ENCODE results near the gene NAA16.
"Not testable (repeated sequence)": the region's sequence is repeated elsewhere in the genome, so short reads cannot be mapped to it uniquely, and the experiment has no call there.

Gene NAA16

DNA sequence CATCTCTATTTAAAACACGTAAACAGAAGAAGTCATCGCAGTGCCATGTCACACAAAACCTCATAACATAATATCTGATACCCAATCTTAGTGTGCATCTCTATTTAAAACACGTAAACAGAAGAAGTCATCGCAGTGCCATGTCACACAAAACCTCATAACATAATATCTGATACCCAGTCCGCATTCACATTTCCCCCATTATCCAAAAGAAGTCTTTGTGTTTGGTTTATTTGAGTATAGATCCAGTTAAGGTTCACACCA, 45.2 kb downstream of the NAA16 start:
- DNase-seq (ENCODE audit: low spot score) = not testable (repeated sequence)

DNA sequence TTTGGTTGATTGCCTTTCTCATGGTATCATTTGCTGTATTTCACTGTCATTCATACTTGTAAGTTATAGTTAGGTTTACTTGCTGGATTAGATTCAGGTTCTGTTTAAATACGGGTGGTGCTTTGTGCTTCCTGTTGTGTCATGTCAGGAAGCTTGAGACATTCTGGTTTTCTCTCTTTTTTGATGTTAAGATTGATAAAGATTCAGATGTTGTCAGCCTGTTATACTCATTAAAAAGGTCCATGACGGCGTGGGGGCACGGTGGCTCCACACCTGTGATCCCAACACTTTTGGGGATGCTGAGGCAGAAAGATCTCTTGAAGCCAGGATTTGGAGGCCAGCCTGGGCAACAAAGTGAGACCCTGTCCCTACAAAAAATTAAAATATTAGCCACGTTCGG, 45.7 kb downstream of the NAA16 start:
- DNase-seq (ENCODE audit: low spot score) = no peak

DNA sequence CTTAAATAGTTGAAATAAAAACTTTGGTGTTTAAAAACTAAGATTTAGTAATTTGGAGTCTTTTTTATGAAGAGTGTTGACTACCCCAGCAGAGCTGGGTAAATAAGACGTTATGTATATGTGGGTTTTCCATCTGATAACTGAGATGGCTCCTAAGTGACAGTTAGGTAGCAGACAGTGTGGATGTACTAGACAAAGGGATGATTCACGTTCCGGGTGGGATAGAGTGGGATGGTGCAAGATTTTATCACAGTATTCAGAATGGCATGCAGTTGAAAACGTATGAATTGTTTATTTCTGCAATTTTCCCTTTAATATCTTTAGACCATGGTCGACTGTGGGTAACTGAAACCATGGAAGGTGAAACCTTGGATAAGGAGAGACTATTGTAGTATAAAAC, 50.4 kb downstream of the NAA16 start:
- no peak for DNase-seq (ENCODE audit: low spot score)

DNA sequence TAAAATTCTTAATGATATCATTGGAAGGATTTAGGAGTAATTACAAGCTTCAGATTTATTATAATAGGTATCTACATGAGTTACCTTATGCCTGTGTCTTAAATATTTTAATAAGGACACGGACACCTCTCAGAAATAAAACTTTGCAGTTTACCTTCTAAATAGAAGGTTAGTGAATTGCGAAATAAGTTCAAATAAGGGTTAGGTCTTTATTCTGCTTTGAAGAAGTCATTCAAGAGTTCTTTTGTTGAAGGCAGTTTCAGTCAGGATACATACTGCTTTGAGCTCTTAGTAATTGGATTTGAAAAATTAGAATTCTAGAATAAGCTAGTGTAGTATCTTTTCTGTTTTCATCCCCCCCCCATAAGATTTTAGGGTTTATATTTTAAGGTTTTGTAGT, 53.0 kb downstream of the NAA16 start:
- no peak for DNase-seq (ENCODE audit: low spot score)

DNA sequence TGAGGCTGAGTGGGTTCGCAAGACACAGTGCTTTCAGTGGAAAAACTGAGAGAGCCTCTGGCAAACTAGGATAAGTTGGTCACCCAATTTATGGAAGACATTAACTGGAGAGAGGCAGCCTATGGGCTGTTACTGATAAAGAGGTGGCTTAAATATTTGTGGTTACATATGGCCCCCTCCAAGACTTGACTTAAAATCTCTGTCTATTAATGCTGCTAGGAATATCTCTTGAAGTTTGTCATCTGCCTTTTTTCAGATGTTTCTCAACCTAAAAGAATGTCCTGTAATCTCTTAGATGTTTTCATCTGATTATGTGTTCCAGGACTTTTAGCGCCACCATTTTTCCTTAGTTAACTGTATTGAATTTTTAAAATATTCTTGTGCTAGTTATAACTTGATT, 54.6 kb downstream of the NAA16 start:
- no peak for DNase-seq (ENCODE audit: low spot score)

DNA sequence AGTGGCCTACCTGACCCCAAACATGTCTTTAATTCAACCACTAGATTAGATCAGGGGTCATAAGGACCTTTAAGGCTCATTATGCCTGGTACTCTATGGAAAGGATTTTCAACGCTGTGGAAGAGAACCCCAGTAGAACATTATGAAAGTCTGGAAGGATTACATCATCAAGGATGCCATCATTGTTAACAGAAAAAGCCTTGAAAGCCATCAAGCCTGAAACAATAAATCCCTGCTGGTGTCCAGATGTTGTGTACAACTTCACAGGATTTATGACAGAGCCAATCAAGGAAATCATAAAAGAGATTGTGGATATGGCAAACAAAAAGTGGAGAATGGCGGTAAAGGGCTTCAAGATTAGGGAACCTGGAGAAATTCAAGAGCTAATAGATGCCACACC, 59.7 kb downstream of the NAA16 start:
- DNase-seq (ENCODE audit: low spot score) = no peak

DNA sequence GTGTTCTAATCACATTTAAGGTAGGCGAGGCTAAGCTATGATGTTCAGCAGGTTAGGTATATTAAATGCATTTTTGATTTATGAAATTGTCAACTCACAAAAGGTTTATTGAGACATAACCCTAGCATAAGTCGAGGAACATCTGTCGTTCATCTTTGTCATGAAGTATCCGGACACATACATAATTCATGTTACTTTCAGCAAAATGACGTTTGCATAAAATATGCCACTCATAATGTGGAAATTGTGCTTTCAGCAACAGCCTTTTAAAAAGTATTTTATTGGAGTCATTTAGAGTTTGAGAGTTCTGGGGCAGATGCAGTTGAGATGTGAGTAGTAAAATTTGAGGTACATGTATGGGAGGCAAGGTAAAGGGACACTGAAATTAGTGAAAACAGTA, 66.4 kb downstream of the NAA16 start:
- no peak for DNase-seq (ENCODE audit: low spot score)

DNA sequence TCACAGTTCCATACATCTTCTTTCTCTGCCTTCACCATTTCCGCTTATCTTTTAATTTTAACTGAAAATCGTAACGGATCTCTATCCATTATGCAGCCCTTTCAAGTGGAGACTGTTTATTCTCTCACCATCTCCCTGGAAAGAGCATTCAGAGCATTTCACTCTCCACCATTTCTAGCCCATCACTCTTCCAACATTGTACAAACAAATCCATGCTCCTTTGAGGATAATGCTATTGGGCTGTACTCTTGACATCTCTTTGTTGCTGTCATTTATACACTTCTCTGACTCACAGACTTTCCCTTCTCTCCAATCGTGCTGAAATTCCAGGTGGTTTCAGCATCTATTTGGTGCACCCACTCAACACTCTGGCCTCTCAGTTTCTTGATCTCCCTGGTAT, 71.4 kb downstream of the NAA16 start:
- no peak for DNase-seq (ENCODE audit: low spot score)

DNA sequence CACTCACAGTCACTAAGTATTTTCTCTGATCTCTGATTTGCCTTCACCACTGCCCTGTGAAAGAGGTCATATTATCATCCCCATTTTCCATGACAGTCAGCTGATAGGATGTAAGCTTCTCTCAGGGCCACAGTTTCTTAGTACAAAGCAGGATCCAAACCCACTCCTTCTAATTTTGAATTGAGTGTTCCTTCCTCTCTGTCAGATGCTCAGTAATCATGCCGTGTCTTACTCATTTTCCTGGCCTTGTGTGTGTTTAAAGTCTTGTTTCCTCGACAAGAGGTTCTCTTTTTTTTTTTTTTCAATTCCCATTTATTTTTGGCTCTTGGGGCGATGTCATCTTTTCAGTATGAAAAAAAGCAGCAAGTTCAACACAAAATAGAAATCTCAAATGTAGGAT, 72.3 kb downstream of the NAA16 start:
- no peak for DNase-seq (ENCODE audit: low spot score)

DNA sequence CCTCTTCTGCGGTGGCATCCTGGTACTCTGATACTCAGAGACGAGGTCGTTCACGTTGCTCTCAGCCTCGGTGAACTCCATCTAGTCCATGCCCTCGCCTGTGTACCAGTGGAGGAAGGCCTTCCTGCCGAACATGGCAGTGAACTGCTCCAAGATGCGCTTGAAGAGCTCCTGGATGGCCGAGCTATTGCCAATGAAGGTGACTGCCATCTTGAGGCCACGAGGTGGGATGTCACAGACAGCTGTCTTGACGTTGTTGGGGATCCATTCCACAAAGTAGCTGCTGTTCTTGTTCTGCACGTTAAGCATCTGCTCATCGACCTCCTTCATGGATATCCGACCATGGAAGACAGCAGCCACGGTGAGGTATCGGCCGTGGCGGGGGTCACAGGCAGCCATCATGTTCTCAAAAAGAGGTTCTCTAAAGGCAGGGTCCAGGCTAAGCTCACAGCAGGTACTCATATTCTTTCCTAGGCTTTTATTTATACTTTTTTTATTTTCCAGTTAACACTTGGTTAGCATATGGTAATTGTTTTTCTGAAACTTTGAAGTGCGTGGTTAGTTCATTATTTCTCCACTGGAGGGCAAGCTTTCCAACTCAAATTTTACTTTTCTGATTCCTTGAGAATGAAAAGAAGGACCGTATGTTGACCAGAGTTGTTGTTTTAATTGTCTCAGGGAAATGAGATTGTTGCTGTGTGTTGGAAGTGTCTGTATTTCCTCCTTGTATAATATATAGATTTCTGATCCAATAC, 73.9 kb downstream of the NAA16 start:
- no peak for DNase-seq (ENCODE audit: low spot score)

DNA sequence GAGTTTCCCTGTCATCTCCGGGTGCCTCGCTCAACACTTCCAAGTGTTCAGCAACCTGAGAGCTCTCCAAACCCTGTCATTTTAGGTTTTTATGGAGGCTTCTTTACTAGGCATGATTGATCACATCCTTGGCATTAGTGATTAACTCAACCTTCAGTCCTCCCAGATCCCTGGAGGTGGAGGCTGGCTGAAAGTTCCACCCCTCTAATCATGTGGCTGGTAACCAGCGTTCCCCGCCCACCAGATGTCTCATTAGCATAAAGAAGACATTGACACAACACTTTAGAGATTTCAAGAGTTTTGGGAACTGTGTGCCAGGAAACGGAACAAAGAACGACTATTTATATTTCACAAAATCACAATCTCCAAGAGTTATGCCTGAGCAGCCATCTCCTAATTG, 75.1 kb downstream of the NAA16 start:
- DNase-seq (ENCODE audit: low spot score) = no peak

DNA sequence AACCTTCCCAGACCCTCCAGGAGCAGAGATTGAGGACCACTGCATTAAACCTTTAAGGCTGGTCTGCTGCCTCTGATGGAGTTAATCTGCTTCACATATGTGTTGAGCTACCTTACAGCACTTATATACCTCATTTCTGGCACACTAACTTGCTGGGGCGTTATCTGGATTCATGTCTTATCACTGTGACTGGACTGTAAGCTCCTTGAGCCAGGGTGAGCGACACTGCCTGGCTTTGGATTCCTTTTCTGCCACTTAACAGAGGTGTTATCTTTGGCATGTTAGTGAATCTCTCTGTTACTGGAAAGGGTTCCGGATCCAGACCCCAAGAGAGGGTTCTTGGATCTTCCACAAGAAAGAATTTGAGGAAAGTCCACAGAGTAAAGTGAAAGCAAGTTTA, 76.5 kb downstream of the NAA16 start:
- DNase-seq (ENCODE audit: low spot score) = no peak

DNA sequence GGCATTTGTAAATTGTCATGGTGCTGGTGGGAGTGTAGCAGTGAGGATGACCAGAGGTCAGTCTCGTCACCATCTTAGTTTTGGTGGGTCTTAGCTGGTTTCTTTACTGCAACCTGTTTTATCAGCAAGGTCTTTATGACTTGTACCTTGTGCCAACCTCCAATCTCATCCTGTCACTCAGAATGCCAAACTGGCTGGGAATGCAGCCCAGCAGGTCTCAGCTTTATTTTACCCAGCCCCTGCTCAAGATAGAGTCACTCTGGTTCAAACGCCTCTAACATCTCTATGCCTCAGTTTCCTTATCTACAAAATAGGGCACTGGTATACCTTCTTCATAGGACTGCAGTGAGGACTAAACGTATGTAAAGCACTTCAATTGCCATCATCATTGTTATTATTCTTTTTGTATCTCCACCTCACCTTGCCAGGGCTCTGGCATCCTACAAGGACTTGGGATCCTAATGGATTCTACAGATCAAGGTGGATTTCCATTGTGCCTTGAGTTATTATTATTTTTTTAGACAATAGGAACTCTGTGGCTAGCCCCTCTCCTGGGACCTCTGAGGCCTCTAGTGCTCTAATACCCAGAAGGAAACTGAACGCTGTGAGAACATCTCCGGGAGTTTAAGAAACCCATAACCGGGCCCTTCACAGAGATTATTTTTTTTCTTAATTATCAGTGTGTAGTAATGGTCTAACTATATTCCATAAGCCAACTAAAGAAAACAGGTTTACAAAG, 77.2 kb downstream of the NAA16 start:
- DNase-seq (ENCODE audit: low spot score) = no peak

DNA sequence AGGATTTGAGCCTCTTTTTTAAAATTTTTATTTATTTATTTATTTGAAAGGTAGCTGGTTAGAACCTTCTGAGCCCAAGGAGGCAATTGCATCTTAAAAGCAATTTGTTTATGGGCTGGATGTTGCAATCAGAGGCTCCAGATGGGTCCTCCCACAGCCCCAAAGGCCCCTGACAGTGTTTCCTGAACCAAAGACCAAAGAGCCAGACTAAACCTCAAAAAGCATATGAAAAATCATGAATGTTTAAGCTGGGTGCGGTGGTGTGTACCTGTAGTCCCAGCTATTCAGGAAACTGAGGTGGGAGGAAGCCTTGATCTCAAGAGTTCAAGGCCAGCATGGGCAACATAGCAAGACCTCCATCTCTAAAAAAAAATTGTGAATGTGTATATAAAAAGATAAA, 78.5 kb downstream of the NAA16 start:
- no peak for DNase-seq (ENCODE audit: low spot score)

DNA sequence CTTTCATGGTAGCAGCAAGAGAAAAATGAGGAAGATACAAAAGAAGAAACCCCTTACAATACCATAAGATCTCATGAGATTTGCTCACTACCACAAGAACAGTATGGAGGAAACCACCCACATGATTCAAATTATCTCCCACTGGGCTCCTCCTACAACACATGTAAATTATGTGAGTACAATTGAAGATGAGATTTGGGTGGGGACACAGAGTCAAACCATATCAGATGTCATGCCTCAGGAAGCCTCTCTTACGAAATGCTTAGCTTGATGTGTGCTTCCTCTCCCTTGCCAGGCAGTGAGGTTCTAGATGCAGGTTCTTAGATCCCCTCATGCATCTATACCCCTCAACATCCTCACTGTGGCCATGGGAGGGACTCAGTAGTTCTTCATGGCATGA, 83.1 kb downstream of the NAA16 start:
- no peak for DNase-seq (ENCODE audit: low spot score)

DNA sequence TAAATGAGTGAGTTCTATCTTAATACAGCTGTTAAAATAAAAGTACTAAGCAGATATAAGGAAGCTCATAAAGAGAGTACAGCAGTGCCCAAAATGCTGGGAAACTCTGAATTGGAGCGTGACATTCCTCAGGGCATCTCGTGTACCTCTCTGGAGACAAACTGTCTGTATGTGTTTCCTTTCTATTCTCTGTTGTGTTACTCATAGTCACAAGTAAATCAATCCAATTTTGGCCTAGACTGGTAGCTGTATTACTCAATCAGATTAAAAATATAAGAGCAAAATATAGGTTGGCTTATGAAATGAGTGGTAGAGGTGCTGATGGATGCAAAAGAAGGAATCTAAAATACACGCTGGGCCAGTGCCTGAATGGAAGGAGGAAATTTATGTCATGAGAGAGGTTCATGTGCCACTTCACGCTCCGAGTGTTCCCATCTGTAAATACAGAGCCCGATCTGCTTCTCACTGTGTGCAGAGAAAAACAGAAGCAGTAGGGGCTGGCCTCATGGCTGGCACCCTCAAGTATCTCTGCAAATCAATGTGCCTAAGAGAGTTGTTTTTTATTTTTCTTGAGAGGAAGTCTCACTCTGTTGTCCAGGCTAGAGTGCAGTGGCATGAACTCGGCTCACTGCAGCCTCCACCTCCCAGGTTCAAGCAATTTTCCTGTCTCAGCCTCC, 87.6 kb downstream of the NAA16 start:
- DNase-seq (ENCODE audit: low spot score) = no peak

DNA sequence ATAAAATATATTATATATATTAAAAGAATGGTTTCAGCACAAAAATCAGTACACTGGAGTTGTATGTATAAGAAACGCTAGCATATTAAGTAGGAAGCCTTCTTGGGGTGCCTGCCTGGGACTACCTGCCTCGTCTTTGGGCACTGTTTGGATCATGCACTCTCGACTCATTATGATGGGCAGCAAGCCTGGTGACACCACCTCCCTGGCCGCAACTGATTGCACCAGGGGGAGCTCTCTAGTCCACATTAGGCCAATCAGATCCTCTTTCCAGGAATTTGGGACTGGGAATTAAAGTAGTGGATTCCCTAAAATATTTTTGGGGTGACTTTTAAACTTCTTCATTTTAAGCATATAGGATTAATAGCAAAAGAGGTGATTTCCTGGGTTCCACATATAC, 90.3 kb downstream of the NAA16 start:
- DNase-seq (ENCODE audit: low spot score) = no peak

DNA sequence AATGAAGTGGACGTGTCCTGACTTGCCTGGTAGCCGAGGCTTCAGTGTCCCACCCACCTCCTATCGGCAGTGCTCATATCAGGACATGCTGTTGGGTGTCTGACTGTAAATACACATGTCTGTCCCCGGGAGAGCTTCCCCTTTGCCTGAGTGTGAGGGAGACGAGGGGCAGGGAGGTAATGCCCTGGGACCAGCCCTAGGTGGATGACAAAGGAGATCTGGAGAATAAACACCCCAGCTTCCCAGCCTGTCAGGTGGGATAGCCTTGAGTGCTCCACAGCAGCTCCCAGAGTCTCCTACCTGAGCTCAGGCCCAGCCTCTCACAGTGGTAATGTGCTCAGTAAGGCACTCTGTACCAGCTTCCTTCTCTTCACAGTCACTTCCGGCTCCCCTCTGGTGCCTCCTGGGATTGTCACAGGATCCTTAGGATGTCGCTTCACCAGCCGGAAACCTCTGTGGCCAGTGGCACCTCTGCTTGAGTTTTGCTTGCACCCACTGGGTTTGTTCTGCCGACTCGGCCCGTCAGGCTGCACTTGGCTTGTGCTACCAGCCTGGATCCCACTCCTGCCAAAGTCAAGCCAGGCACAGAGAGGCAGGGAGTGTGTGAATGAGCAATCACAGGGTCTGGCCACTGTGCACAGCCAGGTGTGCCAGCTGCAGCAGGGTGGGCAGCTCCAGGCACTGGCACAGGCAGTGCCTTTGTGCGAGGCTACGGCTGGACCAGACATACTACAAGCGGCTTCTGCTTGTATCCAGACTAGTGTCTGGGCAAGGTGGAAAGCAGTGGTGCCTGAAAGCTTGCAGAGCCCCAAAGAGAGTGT, 91.8 kb downstream of the NAA16 start:
- no peak for DNase-seq (ENCODE audit: low spot score)

DNA sequence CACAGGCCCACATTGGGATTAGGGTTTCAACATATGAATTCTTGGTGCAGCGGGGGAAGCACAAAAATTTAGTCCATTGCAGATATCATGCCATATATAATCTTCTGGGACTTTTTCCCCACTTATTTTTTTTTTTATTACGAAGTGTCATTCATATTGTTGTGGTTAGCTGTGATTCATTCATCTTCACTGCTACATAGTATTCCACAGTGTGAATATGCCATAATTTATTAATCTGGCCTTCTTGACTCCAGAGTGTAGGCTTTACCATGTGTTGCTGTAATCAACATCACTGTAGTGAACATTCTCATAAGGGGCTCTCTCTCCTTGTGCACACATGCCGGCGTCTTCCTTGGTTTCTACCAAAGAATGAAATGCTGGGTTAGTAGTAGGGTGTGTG, 92.9 kb downstream of the NAA16 start:
- no peak for DNase-seq (ENCODE audit: low spot score)

DNA sequence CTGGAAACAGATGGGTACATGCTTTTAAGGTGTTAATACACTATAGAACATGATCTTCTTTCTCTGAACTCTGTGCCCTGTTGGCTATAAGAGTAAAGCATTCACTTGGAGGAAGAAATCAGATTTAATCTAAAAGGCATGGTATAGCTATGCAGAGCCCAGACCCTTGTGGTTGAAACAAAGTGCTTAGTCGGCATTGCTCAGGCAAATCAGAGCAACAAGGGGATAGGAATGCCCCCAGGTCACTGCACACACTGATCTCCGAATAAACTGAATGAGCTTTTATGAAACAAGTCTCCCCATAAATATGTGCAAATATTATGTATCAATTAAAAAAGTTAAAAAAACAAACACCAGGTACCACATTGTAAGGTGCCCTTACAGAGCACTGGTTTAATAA, 94.3 kb downstream of the NAA16 start:
- no peak for DNase-seq (ENCODE audit: low spot score)

DNA sequence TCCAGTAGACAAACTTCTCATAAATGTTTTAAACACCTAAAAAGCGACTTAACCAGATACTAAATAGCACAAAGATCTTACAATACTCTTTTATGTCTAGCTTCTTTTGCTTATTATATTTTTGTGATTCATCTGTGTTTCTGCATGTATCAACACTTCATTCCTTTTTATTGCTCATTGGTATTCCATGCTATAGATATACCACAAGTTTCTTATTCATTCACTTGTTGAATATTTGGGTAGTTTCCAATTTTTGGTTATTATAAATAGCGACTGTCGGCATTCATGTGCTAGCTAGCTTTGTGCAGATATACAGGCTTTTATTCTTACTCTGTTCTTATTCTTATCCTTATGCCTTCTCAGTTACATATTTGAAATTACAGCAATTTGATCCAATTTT, 96.3 kb downstream of the NAA16 start:
- no peak for DNase-seq (ENCODE audit: low spot score)

DNA sequence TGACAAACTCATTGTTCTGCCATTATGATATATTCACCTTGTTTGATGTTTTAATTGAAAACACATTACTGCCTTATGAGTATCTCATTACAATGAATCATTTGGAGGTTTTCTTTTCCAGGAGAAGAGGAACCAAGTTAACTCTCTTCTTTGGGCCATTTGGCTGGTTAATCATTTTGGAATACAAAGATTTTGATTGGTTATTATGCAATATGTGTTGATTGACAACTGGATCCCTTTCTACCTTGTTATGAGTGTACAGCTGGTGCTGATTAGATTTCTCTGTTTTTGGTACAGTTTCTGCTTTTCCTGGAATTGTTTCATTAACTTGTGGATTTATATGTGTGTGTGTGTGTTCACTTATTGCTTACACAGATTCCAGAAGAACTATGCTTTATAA, 97.1 kb downstream of the NAA16 start:
- no peak for DNase-seq (ENCODE audit: low spot score)

DNA sequence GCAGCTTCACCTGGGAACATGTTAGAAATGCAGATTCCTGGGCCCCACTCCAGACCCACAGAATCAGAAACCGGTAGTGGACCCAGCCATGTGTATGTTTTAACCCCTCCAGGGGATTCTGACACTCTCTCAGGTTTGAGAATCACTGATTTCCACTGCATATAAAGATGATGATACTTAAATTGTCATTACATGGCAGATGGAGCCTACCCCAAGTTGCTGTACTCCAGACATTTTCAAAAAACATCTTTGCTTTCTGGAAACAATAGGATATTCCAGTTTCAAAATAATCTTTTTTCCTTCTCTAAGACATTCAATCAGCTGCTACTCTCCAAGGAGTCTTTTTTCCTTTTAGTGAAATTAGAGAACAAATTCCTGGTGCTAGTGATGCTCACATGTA, 97.7 kb downstream of the NAA16 start:
- DNase-seq (ENCODE audit: low spot score) = no peak

Measured in Ammon's horn (tissue), 1 donor.